ENCODE data around the gene ITCH. TPM values are rescaled to one million over a fixed set of nuclear protein-coding genes. Genes with fewer than 3 reads are reported as not detected.
"Not testable (repeated sequence)": the region's sequence is repeated elsewhere in the genome, so short reads cannot be mapped to it uniquely, and the experiment has no call there.

The ITCH gene
- total and polyA plus RNA-seq, 9 donors: 14.0 to 65.8 (median 50.8) TPM

GRCh38 chr20:34367155-34367554 is 4.1 kb downstream of the ITCH start:
- H3K9me3 ChIP-seq: no peaks in the 10 kb centered on the region
- H3K4me3 ChIP-seq: no peak overlapping the region
- no peaks in the 10 kb centered on the region for H3K27me3 ChIP-seq
- TF ChIP-seq POLR2A (IDR thresholded peaks at IDR 0.05) (no peak), CTCF (IDR thresholded peaks at IDR 0.05) (no peak)
- intact Hi-C loops (cut with DNase I): no loop called here
- no peak overlapping the region for H3K27ac ChIP-seq
- 54 to 68% (median 62%) methylated on average over 5 of the region's 5 CpGs for WGBS, 3 donors
- no peak for DNase-seq
- peaks cover 21% of the 10 kb centered on the region for H3K4me1 ChIP-seq (ENCODE audit: insufficient read depth)
- no peaks in the 10 kb centered on the region for H3K36me3 ChIP-seq

- H3K36me3 ChIP-seq; H3K4me3 ChIP-seq; H3K27ac ChIP-seq; H3K27me3 ChIP-seq; intact Hi-C loops (cut with DNase I); H3K9me3 ChIP-seq; DNase-seq: not testable (repeated sequence)
- 62 to 74% (median 72%) methylated on average over 9 of the region's 9 CpGs for WGBS, 3 donors
- peaks cover 21% of the 10 kb centered on the region for H3K4me1 ChIP-seq (ENCODE audit: insufficient read depth)
These were observed 4.8 kb downstream of the ITCH start for GRCh38 chr20:34367911-34368310.

- Histone ChIP-seq H3K9me3 (no peaks in the 10 kb centered on the region), H3K27me3 (no peaks in the 10 kb centered on the region), H3K36me3 (no peaks in the 10 kb centered on the region), H3K27ac (no peak overlapping the region), H3K4me3 (no peak overlapping the region), H3K4me1 (ENCODE audit: insufficient read depth) (peaks cover 21% of the 10 kb centered on the region)
- DNase-seq: peak in 1 of 5 donors; percentile 33
- 8 to 24% (median 9%) methylated on average over 4 of the region's 4 CpGs for WGBS, 3 donors
- TF ChIP-seq POLR2A (IDR thresholded peaks at IDR 0.05) (no peak), CTCF (IDR thresholded peaks at IDR 0.05) (no peak), EP300 (IDR thresholded peaks at IDR 0.05) (no peak)
- intact Hi-C loops (cut with DNase I): no loop called here
These were observed 5.5 kb downstream of the ITCH start for GRCh38 chr20:34368547-34368946.

GRCh38 chr20:34369265-34369664 is 6.2 kb downstream of the ITCH start:
- DNase-seq: no peak
- intact Hi-C loops (cut with DNase I): no loop called here
- Histone ChIP-seq H3K9me3 (no peaks in the 10 kb centered on the region), H3K27ac (no peak overlapping the region), H3K4me3 (no peak overlapping the region), H3K4me1 (ENCODE audit: insufficient read depth) (peaks cover 18% of the 10 kb centered on the region), H3K27me3 (no peaks in the 10 kb centered on the region), H3K36me3 (no peaks in the 10 kb centered on the region)
- TF ChIP-seq POLR2A (IDR thresholded peaks at IDR 0.05): no peak
- TF ChIP-seq CTCF (IDR thresholded peaks at IDR 0.05): no peak
- TF ChIP-seq EP300 (IDR thresholded peaks at IDR 0.05): no peak
- 75 to 92% (median 77%) methylated on average over 3 of the region's 3 CpGs for WGBS, 3 donors

- WGBS, 3 donors: 95 to 96% (median 95%) methylated on average over 6 of the region's 6 CpGs
- Histone ChIP-seq H3K4me3 (no peak overlapping the region), H3K27ac (no peak overlapping the region), H3K27me3 (no peaks in the 10 kb centered on the region), H3K9me3 (no peaks in the 10 kb centered on the region), H3K4me1 (ENCODE audit: insufficient read depth) (peaks cover 11% of the 10 kb centered on the region), H3K36me3 (no peaks in the 10 kb centered on the region)
- TF ChIP-seq EP300 (IDR thresholded peaks at IDR 0.05): no peak
- no peak for TF ChIP-seq CTCF (IDR thresholded peaks at IDR 0.05)
- no peak for TF ChIP-seq POLR2A (IDR thresholded peaks at IDR 0.05)
- intact Hi-C loops (cut with DNase I): no loop called here
- DNase-seq: no peak
These were observed 7.0 kb downstream of the ITCH start for GRCh38 chr20:34370062-34370461.

Measured in ovary (tissue), 9 donors.